Measurements from ENCODE around the gene RBM5.

RBM5 gene

GRCh38 chr3:50157827-50158529 is 69.3 kb downstream of the RBM5 start:
- no peak overlapping the region for H3K27ac ChIP-seq
- no peak for TF ChIP-seq CTCF (conservative IDR thresholded peaks at IDR 0.05)

- H3K27ac ChIP-seq: no peak overlapping the region
- TF ChIP-seq CTCF (conservative IDR thresholded peaks at IDR 0.05): no peak
Observed at GRCh38 chr3:50158530-50159146, 69.9 kb downstream of the RBM5 start.

- no peak for TF ChIP-seq CTCF (conservative IDR thresholded peaks at IDR 0.05)
Observed at GRCh38 chr3:50160561-50160983, 71.9 kb downstream of the RBM5 start.

GRCh38 chr3:50161320-50161719 is 72.6 kb downstream of the RBM5 start:
- no peak for TF ChIP-seq CTCF (conservative IDR thresholded peaks at IDR 0.05)
- no peak overlapping the region for H3K27ac ChIP-seq

More at GRCh38 chr3:50160561-50160983, 71.9 kb downstream of the RBM5 start:
- H3K27ac ChIP-seq: no peak overlapping the region

- TF ChIP-seq CTCF (conservative IDR thresholded peaks at IDR 0.05): no peak
- peak overlapping the region; percentile 75; the same call in 1 of the 2 replicates for H3K27ac ChIP-seq
Observed at GRCh38 chr3:50162034-50162883, 73.5 kb downstream of the RBM5 start.

GRCh38 chr3:50163572-50164455 is 75.1 kb downstream of the RBM5 start:
- H3K27ac ChIP-seq: peak overlapping the region; percentile 75
- no peak for TF ChIP-seq CTCF (conservative IDR thresholded peaks at IDR 0.05)
